GM04504 (cell line): ENCODE data around the gene VWA2.

ENCODE experiments used
- DNase-seq: peaks from one replicate; pipeline ENCODE4 v3.0.0-alpha.2; 2012; ENCODE audit warnings: low read depth

The VWA2 gene

DNA sequence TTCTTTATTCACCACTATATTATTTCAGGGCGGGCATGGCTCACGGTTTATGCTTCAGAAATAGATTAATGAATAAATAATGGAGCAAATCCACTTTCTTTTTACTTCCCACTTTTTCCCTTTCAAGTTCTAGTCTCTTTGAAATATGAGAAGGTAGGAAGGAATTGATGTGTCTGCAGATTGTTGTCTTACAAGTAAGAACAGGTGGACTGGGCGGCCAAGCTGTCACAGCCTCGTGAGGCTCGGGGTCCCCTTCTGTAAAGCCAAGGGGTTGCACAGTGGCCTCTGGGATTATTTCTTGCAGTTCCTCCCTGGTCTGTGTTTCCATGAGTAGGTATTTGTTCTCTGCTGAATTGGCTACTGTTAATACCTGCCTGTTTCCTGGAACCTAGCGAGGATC, 11.2 kb downstream of the VWA2 start:
- no peak for DNase-seq

DNA sequence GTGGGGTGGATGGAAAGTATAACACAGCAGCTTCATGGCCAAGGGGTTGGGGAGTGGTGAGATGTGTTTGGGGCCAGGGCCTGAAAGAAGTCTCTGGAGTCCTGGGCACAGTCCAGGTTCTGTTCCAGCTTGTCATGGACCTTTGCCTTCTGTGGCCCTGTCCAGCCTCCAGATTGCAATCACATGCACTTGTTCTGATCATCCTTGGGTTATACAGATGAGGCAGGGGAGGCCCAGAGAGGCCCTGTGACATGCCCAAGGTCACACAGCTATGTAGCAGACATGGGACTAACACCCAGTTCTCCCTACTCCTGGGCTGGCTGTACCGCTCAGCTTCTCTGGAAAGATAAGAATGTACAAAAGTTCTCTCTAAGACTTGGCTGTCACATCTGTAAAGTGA, 11.7 kb downstream of the VWA2 start:
- DNase-seq: no peak

DNA sequence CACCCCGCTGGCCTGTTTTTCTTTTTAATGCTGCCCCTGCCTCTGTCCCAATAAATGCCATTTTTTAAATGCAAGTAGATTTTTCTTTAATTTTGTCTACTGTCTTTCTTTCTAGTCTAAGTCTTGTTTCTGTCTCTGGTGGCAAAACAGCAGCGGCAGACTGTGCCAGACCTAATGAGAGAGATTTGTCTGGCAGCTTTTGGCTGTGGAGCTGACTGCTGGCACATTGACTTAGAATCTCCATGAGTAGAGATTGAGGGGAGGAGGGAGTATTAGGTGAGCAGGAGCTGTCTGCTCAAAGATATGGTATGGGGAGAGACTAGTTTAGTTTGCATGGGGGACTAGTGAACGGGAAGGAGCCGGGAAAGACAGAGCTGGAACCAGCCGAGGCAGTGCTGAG, 13.0 kb downstream of the VWA2 start:
- no peak for DNase-seq

DNA sequence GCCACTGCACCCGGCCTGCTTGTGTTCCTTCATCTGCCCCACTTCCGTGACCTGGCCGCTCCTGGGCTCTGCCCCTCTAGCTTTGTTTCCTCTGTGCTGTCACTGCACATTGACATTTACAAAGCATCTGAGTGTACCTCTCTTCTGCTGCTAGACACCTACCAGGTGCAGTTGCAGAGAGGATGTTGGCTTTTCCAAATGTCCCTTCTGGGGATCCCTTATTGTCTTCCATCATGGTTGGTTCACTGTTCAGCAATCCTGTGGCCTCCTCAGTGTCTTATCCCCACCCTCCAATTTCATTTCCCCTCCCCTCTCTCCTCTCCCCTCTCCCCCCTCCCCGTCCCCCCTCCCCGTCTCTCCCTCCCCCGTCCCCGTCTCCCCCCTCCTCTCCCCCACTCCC, 13.8 kb downstream of the VWA2 start:
- DNase-seq: no peak

DNA sequence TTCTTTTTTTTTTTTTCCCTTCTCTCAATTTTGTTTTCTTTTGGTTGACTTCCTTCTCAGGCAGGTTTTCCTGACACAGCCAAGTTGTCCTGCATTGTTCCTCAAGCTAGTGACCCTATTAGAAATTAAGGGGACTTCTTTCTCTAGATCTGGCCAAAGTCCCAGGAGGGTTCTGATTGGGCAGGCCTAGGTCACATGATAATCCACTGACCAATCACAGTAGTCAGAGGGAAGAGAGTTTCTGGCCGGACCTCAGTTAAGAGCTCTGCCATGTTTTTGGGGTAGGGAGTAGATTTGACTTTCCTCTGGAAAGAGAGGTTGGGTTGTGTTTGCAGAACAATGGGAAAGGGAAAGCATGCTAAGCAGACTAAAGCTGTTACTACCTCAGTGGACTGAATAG, 16.2 kb downstream of the VWA2 start:
- no peak for DNase-seq

DNA sequence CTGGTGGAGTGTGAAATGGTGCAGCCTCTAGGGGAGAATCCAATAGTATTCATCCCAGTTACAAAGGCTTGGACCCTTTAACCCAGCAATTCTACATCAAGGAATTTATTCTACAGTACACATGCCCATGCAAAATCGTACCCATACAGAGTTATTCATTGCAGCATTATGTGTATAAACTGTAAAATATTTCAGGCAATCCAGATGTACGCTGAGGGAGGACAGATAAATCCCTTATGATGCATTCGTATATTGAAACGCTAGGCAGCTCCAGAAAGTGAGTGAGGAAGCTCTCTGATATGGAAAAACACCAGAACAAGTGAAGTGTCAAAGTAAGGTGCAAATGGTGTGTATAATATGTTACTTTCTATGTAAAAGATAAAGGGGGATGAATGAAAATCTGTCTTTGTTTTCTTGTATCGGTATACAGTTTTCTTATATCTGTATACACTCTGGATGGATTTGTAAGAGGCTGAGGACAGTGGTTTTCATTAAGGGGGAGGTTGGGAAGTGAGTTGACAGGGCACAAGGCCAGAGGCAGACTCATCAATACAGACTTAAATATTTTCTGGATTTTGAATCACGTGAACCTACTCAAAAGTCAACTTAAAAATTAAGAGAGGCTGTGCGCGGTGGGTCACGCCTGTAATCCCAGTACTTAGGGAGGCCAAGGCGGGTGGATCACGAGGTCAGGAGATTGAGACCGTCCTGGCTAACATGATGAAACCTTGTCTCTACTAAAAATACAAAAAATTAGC, 17.1 kb downstream of the VWA2 start:
- no peak for DNase-seq

DNA sequence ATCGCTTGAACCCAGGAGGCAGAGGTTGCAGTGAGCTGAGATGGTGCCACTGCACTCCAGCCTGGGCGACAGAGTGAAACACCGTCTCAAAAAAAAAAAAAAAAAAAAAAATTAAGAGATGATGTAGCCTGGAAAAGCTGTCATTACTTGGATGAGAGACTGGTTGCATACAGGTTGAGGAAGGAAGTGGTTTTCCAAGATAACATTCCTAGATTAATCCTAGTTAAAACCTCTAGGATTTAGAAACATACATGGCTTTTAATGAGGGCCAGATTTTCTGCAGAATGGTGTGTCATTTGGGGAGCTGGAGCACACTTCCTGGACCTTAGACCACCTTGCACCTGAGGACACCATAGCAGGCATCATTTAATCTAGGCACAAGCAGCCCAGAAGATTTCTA, 17.8 kb downstream of the VWA2 start:
- DNase-seq: no peak

DNA sequence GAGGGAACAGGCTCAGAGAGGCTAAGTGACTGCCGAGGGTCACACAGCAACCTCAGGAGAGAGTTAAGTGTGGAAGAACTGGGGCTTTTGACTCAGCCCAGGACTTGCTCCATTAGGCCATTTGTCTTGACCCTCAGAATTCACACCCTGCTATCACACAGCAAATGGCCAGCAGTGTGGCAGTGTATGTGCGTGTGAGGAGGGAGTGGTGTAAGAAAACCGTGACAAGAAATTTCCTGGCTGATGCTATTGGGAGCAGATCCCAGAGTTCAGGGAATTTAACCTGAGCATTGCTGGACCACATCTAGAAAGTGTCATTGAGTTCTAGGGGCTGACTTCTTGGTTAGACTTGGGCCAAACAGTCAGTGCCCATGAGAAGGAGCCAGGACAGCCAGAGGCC, 18.4 kb downstream of the VWA2 start:
- no peak for DNase-seq

DNA sequence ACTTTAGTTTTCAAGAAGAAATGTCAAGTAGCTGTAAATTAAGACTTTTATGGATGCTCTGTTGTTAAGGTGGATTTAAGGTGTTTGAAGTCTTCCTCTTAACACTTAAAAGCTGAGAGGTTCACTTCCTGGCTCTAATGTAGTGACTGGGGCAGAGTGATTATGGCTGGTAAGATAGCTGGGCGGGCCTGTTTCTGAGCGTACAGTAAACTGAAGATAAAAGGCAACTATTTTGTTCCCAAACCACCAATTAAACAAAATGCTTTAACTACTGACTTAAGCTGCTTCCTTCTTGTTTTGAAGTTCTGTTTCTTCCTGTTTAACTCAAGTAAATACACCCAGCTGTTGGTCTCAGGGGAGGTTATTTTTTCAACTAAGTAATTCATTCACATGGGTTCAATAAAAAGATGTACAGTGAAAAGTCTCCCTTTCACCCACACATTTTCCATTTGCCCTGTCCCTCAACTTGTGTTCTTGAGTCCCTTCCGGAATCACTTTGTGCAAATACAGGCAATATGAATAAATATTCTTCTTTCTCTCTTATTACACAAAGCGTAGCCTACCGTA, 19.3 kb downstream of the VWA2 start:
- DNase-seq: no peak

DNA sequence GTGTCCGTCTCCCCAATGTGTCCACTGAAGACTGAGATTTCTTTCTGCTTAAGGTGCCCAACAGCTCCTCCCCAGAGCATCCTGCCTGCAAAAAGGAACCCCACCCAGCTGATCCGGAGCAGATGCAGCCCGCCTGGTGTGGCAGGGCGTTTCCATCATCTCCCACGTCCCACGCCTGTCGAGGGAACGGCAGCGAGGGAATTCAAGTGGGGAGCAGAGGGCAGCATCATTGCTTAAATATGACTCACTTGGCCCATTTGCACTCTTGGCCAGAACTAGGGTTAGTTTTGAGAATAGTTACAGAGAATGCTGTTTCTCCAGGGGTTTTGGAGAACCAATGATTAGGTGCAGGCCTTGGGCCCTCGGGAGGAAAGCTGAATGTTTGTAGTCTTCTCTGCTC, 20.8 kb downstream of the VWA2 start:
- DNase-seq: peak; percentile 63

DNA sequence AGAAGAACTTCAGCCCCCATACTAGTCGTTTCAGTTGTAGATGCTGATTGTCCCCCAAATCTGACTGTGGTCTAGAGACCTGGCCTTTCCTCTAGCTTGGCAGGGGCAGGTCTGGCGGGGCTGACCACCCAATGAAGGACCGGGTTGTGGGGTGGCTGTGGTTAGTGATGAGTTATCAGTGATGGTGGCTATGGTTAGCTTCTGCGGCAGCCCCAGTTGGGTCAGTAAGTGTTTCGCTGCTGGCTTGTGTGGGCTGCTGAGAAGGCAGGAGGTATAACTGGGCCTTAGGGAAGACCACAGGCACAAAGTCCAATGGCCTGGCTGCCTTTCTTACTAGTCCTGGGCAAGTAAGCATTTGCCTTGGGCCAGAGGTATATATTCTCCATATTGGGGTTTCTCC, 21.3 kb downstream of the VWA2 start:
- no peak for DNase-seq

DNA sequence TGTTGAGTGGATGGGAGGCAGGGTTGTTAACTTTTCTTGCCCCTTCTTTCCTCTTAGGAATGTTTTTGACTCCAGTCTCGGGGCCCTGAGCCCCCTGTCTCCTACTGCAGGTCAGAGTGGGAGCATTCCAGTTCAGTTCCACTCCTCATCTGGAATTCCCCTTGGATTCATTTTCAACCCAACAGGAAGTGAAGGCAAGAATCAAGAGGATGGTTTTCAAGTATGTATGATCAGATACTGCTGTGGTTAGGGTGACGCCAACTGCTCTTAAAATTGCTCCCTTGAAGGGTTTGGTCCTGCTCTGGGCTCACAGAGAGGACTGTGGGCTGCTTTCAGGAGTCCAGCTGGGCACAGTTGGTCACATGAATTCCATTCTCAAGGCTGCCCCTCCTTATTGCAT, 22.0 kb downstream of the VWA2 start:
- peak; percentile 43 for DNase-seq

DNA sequence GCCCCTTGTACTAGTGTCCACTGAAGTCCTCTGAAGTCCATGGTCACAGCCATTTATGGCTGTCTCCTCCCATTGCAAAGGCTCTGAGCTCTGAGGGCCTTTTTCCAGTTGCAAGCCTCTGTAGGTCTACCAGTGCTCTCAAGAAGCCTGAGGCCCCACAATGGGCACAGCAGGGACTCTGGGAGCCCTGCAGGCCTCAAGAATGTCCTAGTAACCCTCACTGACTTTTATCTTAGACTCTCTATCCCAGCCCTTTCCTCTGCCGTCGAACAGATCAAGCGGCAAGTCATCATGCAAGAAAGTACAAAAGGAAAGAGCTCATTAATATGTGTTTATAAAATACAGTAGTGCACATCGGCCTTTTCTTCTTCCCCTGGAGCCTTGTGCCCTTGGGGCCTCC, 23.4 kb downstream of the VWA2 start:
- no peak for DNase-seq

DNA sequence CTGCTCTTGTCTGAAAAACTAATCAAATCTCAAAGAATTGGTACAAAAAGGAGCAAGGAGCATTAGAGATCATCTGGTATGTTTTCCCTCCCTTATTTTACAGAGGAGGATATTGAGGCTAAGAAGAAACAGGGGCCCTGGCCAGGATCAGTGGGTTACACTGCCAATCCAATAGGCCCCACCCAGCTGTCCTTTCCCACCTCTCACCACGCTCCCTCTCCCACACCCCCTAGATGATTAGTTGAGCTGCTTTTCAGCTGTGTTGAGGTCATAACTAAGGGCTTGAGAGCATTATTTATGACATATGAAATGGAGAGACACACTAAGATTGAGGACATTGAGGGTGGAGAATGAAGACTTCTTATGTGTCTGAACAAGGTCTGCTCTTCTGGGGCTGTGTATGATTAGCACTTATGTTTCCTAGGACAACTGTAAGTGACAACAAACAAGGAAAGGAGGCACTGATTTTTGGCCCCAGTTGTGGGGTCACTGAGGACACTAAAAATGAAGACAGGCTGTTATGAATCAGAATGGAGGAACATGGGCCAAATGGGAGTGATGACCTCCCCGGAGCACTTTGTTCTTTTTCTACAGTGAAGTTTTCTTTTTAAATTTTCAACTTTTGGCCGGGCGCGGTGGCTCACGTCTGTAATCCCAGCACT, 26.5 kb downstream of the VWA2 start:
- DNase-seq: peak; percentile 41

DNA sequence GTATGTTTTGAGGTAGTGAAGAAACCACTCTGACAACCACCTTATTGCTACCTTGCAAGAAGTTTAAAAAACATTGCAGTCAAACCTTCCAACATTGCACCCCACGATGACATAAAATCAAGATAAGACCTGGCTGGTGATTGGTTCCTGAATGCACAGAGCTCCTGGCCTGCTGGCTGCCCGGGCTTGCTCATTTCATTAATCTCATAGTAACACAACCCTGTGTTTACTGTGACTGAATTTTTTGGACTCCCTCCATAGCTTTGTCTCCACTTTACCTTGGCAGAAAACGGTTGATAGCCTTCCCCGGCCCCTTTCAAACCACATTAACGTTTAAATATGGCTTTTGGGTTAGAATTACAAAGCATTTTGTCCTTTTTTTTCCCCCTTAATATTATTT, 27.5 kb downstream of the VWA2 start:
- no peak for DNase-seq

DNA sequence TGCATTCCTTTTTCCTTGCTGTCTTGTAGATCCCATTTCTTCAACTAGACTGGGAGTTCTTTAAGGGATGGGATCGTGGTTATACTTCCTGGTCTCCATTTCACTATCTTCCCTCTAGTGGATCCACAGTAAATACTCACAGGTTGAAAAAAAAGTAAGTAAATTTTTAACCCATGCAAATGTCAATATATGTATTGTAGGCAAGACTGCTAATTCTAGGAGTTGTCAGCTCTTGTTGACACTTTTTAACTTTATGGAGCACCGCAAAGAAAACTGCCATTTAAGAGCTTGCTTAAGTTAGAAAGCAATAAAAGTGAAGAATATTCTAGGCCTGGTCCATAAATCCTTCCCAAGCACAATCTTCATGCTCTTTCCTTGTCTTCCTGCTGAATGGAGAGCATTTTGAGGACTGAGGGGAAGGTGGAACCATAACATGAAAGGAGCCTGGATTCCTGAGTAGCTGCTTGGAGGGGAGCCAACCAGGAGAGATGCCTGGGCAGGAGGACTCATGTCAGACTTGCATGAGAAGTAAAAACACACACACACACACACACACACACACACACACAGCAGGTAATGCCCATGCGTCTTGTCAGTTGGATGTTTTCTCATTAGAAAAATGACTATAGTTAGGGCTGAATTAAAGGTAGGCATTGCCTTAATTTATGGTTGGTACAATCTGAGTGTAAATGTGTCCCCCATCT, 32.2 kb downstream of the VWA2 start:
- DNase-seq: no peak

DNA sequence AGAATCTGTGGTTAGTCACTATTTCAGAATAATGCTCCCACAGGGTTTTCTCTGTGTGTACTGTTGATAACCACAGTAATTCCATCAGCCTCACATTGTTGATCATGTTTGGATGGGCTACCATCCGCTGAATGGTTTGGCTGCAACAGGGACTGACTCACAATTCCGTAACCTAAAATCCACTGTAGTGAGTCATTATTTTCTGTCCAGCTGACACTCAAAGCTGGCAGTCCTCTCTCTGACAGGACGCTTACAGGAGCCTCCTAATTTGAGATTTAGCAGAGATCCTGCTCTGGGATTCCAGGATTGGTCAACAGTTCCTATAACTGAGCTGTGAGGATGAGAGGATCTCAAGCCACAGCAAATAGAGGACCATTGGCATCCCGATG, 32.7 kb downstream of the VWA2 start:
- DNase-seq: peak; percentile 92

DNA sequence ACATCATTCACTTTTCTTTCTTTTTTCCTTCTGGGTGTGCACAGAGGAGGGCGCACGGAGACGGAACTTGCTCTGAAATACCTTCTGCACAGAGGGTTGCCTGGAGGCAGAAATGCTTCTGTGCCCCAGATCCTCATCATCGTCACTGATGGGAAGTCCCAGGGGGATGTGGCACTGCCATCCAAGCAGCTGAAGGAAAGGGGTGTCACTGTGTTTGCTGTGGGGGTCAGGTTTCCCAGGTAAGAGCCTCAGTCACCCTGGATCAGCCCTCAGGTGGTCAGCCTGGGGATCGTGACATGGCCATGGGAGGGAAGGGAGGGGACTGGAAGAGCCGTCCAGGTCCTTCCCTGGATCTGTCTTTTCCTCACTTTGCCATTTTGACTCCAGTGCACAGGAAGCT, 33.6 kb downstream of the VWA2 start:
- DNase-seq: no peak

DNA sequence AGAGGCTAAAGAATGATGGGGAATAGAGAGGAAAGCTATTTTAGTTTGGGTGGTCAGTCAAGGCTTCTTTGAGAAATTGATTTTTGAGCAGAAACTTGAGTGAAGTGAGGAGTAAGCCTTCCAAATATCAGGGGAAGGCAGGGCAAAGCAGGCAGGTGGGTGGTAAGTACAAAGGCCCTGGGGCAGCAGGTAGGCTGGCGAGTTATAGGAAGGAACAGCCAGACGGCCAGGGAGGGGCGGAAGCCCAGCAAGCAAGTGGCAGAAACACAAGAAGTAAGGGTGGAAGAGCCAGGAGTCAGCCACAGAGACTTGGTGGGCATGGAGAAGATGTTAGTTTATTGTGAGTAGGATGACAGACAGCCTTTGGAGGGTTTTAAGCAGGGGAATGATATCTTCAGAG, 34.9 kb downstream of the VWA2 start:
- no peak for DNase-seq

DNA sequence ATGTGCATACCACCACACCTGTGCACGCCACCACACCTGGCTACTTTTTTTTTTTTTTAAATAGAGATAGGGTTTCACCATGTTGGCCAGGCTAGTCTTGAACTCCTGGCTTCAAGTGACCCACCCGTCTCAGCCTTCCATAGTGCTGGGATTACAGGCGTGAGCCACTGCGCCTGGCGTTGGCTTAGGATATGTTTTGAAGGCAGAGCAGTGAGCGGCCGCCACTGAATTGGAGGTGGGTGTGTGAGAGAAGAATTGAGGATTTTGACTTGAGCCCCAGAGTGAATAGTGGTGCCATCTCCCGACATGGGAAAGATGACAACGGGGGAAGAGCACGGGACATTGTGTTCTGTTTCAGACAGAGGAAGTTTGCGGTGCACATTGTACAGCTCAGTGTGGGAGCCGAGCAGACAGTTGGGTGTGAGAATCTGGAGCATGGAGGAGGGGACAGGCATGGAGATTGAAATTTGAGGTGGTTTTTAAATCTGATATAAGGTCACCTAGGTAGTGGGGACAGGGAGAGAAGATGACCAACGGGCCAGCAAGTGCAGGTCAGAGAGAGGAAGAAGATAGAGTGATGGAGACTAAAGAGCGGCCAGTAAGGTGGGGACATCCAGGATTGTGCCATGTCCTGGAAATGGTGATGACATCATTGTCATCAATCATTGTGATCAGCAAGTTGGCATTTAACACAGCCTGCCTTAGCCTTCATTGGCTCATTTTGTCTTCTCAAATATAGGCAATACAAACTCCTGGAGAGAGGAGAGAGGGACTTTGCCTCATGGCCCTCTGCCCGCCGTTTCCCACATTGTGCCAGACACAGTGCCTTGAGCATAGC, 35.8 kb downstream of the VWA2 start:
- DNase-seq: no peak

DNA sequence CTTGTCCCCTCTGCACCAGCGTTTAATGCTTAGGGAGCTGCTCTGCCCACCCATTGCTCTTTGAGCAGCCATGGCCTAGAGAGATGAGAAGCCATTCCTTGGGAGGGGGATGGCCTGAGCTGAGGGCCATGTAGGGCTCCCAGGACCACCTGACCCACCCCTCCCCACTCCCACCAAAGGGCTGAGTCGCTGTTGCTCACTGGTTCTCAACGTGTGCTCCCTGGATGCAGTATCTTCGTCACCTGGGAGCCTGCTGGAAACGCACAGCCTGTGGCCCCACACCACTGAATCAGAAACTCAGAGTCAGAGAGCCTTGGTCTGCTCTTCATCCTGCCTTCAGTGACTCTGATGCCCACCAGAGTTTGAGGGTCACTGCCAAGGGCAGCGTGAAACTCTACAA, 37.0 kb downstream of the VWA2 start:
- DNase-seq: no peak

DNA sequence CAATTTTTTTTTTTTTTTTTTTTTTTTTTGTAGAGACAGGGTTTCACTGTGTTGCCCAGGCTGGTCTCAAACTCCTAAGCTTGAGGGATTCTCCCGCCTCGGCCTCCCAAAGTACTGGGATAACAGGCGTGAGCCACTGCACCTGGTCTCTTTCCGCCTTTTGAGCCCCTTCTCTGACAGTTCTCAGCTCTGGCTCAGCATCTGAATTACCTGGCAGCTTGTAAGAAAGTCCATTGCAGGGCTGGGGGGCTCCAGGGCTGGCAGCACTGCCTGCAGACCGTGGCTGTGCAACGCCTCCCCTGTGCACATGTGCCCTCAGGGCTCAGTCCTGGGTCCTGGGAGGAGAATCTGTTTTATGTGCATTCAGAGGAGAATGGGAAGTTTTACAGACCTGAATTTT, 37.6 kb downstream of the VWA2 start:
- no peak for DNase-seq
